Suprapubic skin (tissue), 4 donors: Measurements from ENCODE around the gene CTRL. TPM values are rescaled to one million over a fixed set of nuclear protein-coding genes. Genes with fewer than 3 reads are reported as not detected.

Source experiments
- DNase-seq, 2 donors: peaks; one replicate each; pipeline ENCODE4 v3.0.0-alpha.2; 2019; ENCODE audit warnings: low spot score in 2 of 2
- H3K27ac ChIP-seq: fragments of 200-600 bp; sonication (generic); one replicate; pipeline ENCODE4 v1.5.1; 2019
- H3K27me3 ChIP-seq: fragments of 200-600 bp; sonication (generic); one replicate; pipeline ENCODE4 v1.5.1; 2019
- H3K36me3 ChIP-seq: fragments of 200-600 bp; sonication (generic); one replicate; pipeline ENCODE4 v1.5.1; 2019
- H3K4me1 ChIP-seq: fragments of 200-600 bp; sonication (generic); one replicate; pipeline ENCODE4 v1.5.1; 2019
- H3K4me3 ChIP-seq: fragments of 200-600 bp; sonication (generic); one replicate; pipeline ENCODE4 v1.5.1; 2019; ENCODE audit warnings: mild to moderate bottlenecking
- H3K9me3 ChIP-seq: fragments of 200-600 bp; sonication (generic); one replicate; pipeline ENCODE4 v1.5.1; 2019
- EP300 ChIP-seq: sonication (generic); formaldehyde crosslinking; IDR thresholded peaks from one replicate; pipeline ENCODE4 v1.6.1; 2017; ENCODE audit warnings: antibody characterized with exemption
- POLR2A ChIP-seq, 2 donors: fragments of 450-650 bp; IDR thresholded peaks; one replicate each; pipeline ENCODE4 v1.6.1; 2017; ENCODE audit warnings: antibody characterized with exemption in 2 of 2, mild to moderate bottlenecking in 2 of 2, moderate library complexity in 2 of 2
- POLR2AphosphoS5 ChIP-seq, 3 donors: sonication (generic); formaldehyde crosslinking; IDR thresholded peaks; one replicate each; pipeline ENCODE4 v1.6.1; 2017; ENCODE audit warnings: antibody characterized with exemption in 3 of 3
- WGBS: methylation state at CpG from one replicate; pipeline ENCODE4 v1.1.5; 2018; 5-methylcytosine and 5-hydroxymethylcytosine counted together
- total RNA-seq, 4 donors: library from RNA; depleted of rRNA; stranded (reverse); fragments of >200 nt; gene quantifications; one replicate each; pipeline ENCODE4 v1.1.0, GENCODE V29; 2016
- TF ChIP-seq, protein P1 (sequence below), 2 donors: fragments of 200-600 bp in 1 of 2; fragments of 450-650 bp in 1 of 2; sonication (generic) in 1 of 2; IDR thresholded peaks; one replicate each; pipeline ENCODE4 v1.5.1; 2016 to 2019; ENCODE audit warnings: antibody characterized with exemption in 2 of 2, mild to moderate bottlenecking in 1 of 2, moderate library complexity in 1 of 2

CTRL gene
- total RNA-seq, 4 donors from 2014 or later = 0.55 to 2.7 (median 1.8) TPM

DNA sequence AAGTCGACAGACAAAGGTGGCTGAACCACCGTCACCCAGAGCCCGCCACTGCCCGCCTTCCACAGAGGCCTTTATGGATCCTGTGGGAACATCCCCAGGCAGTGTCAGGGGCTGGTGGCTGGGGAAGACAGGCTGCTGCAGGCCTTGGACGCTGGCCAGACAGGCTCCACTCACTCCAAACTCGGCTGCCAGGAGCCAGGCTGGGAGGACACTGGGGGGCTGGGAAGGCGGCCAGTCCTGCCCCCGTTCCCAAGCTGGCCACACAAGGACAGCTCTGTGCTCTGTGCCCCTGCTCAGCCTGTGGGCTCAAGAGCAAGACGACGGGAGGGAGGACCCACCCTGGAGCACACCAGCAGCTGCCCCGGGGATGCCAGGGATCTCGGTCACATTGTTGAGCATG is 19.8 kb upstream of the CTRL start:
- Histone ChIP-seq H3K9me3 (no peaks in the 10 kb centered on the region), H3K4me1 (peaks cover 14% of the 10 kb centered on the region), H3K36me3 (peaks cover 88% of the 10 kb centered on the region), H3K27ac (no peak overlapping the region), H3K27me3 (no peaks in the 10 kb centered on the region), H3K4me3 (no peak overlapping the region)
- no peak for TF ChIP-seq EP300
- no peak for TF ChIP-seq POLR2AphosphoS5 (IDR thresholded peaks at IDR 0.05)
- TF ChIP-seq, protein P1, sequence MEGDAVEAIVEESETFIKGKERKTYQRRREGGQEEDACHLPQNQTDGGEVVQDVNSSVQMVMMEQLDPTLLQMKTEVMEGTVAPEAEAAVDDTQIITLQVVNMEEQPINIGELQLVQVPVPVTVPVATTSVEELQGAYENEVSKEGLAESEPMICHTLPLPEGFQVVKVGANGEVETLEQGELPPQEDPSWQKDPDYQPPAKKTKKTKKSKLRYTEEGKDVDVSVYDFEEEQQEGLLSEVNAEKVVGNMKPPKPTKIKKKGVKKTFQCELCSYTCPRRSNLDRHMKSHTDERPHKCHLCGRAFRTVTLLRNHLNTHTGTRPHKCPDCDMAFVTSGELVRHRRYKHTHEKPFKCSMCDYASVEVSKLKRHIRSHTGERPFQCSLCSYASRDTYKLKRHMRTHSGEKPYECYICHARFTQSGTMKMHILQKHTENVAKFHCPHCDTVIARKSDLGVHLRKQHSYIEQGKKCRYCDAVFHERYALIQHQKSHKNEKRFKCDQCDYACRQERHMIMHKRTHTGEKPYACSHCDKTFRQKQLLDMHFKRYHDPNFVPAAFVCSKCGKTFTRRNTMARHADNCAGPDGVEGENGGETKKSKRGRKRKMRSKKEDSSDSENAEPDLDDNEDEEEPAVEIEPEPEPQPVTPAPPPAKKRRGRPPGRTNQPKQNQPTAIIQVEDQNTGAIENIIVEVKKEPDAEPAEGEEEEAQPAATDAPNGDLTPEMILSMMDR (IDR thresholded peaks at IDR 0.05) = no peak
- DNase-seq = no peak
- WGBS = 80% methylated on average over 1 of the region's 12 CpGs

GRCh38 chr16:67950335-67950843 is 18.7 kb upstream of the CTRL start:
- TF ChIP-seq POLR2AphosphoS5 (IDR thresholded peaks at IDR 0.05) = no peak
- TF ChIP-seq EP300 = no peak
- TF ChIP-seq, protein P1 (IDR thresholded peaks at IDR 0.05) = no peak
- TF ChIP-seq POLR2A (IDR thresholded peaks at IDR 0.05) = no peak
- H3K27me3 ChIP-seq = no peaks in the 10 kb centered on the region
- no peak for DNase-seq
- H3K9me3 ChIP-seq = no peaks in the 10 kb centered on the region
- peaks cover 93% of the 10 kb centered on the region for H3K36me3 ChIP-seq
- H3K4me3 ChIP-seq = no peak overlapping the region
- no peak overlapping the region for H3K27ac ChIP-seq
- WGBS = 83% methylated on average over 15 of the region's 16 CpGs
- H3K4me1 ChIP-seq = peaks cover 18% of the 10 kb centered on the region

- Histone ChIP-seq H3K4me1 (peaks cover 25% of the 10 kb centered on the region), H3K27ac (no peak overlapping the region)
- WGBS = 89% methylated on average over 11 of the region's 11 CpGs
Observed at GRCh38 chr16:67949645-67950044, 18.0 kb upstream of the CTRL start.

DNA sequence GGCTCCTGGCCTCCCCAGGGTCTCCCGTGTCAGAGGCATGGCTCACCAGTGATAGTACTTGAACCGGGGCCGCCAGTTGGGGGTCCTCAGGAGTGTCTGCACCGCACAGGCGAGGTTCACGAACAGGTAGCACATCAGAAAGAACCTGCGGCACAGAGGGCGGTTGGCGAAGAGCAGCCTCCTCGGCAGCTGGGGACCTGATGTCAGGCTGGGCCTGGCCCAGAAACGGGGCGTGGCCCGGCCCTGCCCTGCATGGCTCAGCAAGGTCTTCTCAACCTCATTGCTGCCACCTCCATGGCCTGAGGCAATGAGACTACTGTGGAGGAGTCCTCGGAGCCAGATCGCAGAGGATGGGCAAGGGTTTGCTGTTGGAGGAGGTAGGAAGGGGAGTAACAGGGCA is 16.4 kb upstream of the CTRL start:
- Histone ChIP-seq H3K27me3 (no peaks in the 10 kb centered on the region), H3K4me1 (peaks cover 41% of the 10 kb centered on the region), H3K4me3 (no peak overlapping the region), H3K9me3 (no peaks in the 10 kb centered on the region), H3K36me3 (peaks cover 94% of the 10 kb centered on the region), H3K27ac (no peak overlapping the region)
- 40% methylated on average over 8 of the region's 15 CpGs for WGBS
- TF ChIP-seq, protein P1 (IDR thresholded peaks at IDR 0.05) = no peak
- TF ChIP-seq POLR2A (IDR thresholded peaks at IDR 0.05) (no peak), EP300 (no peak), POLR2AphosphoS5 (IDR thresholded peaks at IDR 0.05) (no peak)
- DNase-seq = no peak

More at GRCh38 chr16:67949645-67950044, 18.0 kb upstream of the CTRL start:
- H3K4me3 ChIP-seq = no peak overlapping the region
- DNase-seq = no peak
- H3K27me3 ChIP-seq = no peaks in the 10 kb centered on the region
- H3K36me3 ChIP-seq = peaks cover 93% of the 10 kb centered on the region
- no peaks in the 10 kb centered on the region for H3K9me3 ChIP-seq
- TF ChIP-seq POLR2A (IDR thresholded peaks at IDR 0.05) = no peak
- no peak for TF ChIP-seq EP300
- TF ChIP-seq, protein P1 (IDR thresholded peaks at IDR 0.05) = no peak
- no peak for TF ChIP-seq POLR2AphosphoS5 (IDR thresholded peaks at IDR 0.05)

DNA sequence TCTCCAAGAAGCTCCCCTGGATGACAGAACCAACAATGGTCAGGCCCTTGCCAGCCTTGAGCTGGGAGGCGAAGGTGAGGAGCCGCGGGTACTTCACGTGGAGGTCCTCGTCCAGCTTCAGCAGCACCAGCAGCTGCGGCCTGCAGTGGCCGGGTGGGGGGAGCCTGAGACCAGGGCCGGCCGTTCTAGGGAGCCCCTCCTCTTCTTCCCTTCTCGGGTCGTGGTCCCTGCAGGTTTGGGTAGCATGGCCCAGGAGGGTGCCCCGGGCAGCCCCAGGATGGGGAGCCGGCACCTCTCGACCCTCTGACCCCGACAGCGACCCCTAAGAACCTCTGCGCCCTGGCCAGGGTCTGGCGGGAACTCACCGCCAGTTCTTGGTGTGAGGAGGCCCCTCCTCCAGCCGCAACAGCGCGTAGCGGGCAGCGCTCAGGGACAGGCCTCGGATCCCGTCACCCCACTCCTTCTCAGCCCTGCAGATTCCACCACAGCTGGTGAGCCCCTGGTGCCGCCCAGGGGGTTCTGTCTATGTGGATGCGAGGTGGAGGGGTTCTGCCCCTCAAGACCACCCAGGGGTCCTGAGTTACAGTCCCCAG is 15.4 kb upstream of the CTRL start:
- no peak for TF ChIP-seq POLR2AphosphoS5 (IDR thresholded peaks at IDR 0.05)
- TF ChIP-seq, protein P1 (IDR thresholded peaks at IDR 0.05) = no peak
- no peak for TF ChIP-seq EP300
- TF ChIP-seq POLR2A (IDR thresholded peaks at IDR 0.05) = no peak
- 98% methylated on average over 10 of the region's 28 CpGs for WGBS
- peaks cover 97% of the 10 kb centered on the region for H3K36me3 ChIP-seq

More for the DNA sequence above, 15.4 kb upstream of the CTRL start:
- Histone ChIP-seq H3K9me3 (no peaks in the 10 kb centered on the region), H3K27ac (no peak overlapping the region), H3K4me1 (peaks cover 50% of the 10 kb centered on the region), H3K27me3 (no peaks in the 10 kb centered on the region), H3K4me3 (no peak overlapping the region)
- no peak for DNase-seq
